Endothelial cell of umbilical vein (primary cell): ENCODE results near the gene XPO5.

Source experiments
- CTCF ChIP-seq, 2 donors: IDR thresholded peaks; 1 replicate in 1 of 2; 2 replicates in 1 of 2; pipeline ENCODE4 v1.5.1; 2011; ENCODE audit warnings: low read length in 2 of 2, mild to moderate bottlenecking in 2 of 2, moderate library complexity in 2 of 2, control low read depth in 1 of 2, inconsistent platforms in 1 of 2, low read depth in 1 of 2; ENCODE audit not compliant: insufficient read depth in 1 of 2; ENCODE audit errors: extremely low read depth in 1 of 2
- EZH2 ChIP-seq: IDR thresholded peaks from 2 replicates; pipeline ENCODE4 v1.6.1; 2012; ENCODE audit warnings: borderline replicate concordance, low read depth, mild to moderate bottlenecking, moderate library complexity, low read length, inconsistent platforms; ENCODE audit not compliant: severe bottlenecking

GRCh38 chr6:43494321-43494720 is 81.5 kb downstream of the XPO5 start:
- TF ChIP-seq CTCF (IDR thresholded peaks at IDR 0.05; ENCODE audit: extremely low read depth in 1 of 2, insufficient read depth in 1 of 2, low read depth in 1 of 2, low read length in 2 of 2) = no peak
- no peak for TF ChIP-seq EZH2
